GM23338 (cell line): Measurements from ENCODE around the gene CHCHD3. TPM values are rescaled to one million over a fixed set of nuclear protein-coding genes. Genes with fewer than 3 reads are reported as not detected.

Source experiments
- ATAC-seq: fragments of 200-7000 bp; cut with Tn5 transposase; 3 replicates; pipeline ENCODE4 v1.9.1; 2020
- DNase-seq: peaks from one replicate; pipeline ENCODE4 v3.0.0-alpha.2; 2015; ENCODE audit warnings: low spot score
- H2AFZ ChIP-seq: fragments of 200-600 bp; sonication (generic); 2 replicates; pipeline ENCODE4 v1.8.0; 2016; ENCODE audit warnings: antibody characterized with exemption, mild to moderate bottlenecking, moderate library complexity
- H3F3A ChIP-seq: fragments of 200-600 bp; sonication (generic); replicated peaks from 2 replicates; pipeline ENCODE4 v1.8.0; 2017; ENCODE audit warnings: antibody characterized with exemption, mixed run types, low read depth
- H3K27ac ChIP-seq: fragments of 200-600 bp; sonication (generic); 2 replicates; pipeline ENCODE4 v1.6.1; 2016; ENCODE audit warnings: low read depth
- H3K27me3 ChIP-seq: fragments of 200-600 bp; sonication (generic); 2 replicates; pipeline ENCODE4 v1.8.0; 2016; ENCODE audit warnings: mild to moderate bottlenecking, mixed run types, moderate library complexity; ENCODE audit not compliant: insufficient read depth
- H3K36me3 ChIP-seq: fragments of 200-600 bp; sonication (generic); 2 replicates; pipeline ENCODE4 v1.8.0; 2016; ENCODE audit warnings: mild to moderate bottlenecking; ENCODE audit not compliant: insufficient read depth
- H3K4me1 ChIP-seq: fragments of 200-600 bp; sonication (generic); 2 replicates; pipeline ENCODE4 v1.8.0; 2016; ENCODE audit warnings: mild to moderate bottlenecking, moderate library complexity; ENCODE audit not compliant: insufficient read depth
- H3K4me2 ChIP-seq: fragments of 200-600 bp; sonication (generic); 2 replicates; pipeline ENCODE4 v1.7.1; 2017; ENCODE audit warnings: mixed run types
- H3K4me3 ChIP-seq: fragments of 200-600 bp; sonication (generic); 2 replicates; pipeline ENCODE4 v1.6.1; 2016; ENCODE audit warnings: mixed run types
- H3K79me2 ChIP-seq: fragments of 200-600 bp; sonication (generic); replicated peaks from 2 replicates; pipeline ENCODE4 v1.8.0; 2017; ENCODE audit warnings: mild to moderate bottlenecking; ENCODE audit not compliant: insufficient read depth
- H3K9me2 ChIP-seq: fragments of 200-600 bp; sonication (generic); 2 replicates; pipeline ENCODE4 v1.8.0; 2017; ENCODE audit not compliant: insufficient read depth
- H4K20me1 ChIP-seq: fragments of 200-600 bp; sonication (generic); replicated peaks from 2 replicates; pipeline ENCODE4 v1.8.0; 2017; ENCODE audit warnings: mild to moderate bottlenecking; ENCODE audit not compliant: insufficient read depth
- H3K27ac Mint-ChIP-seq: 2 replicates; pipeline ENCODE4 v1.8.0; 2020; ENCODE audit warnings: inconsistent platforms, mild to moderate bottlenecking, moderate library complexity, mixed read lengths
- H3K27me3 Mint-ChIP-seq: 3 replicates; pipeline ENCODE4 v1.8.0; 2022; ENCODE audit warnings: low read depth, mild to moderate bottlenecking, moderate library complexity, mixed read lengths, inconsistent platforms; ENCODE audit not compliant: insufficient read depth, poor library complexity
- H3K36me3 Mint-ChIP-seq: 3 replicates; pipeline ENCODE4 v1.8.0; 2021; ENCODE audit warnings: low read depth, mild to moderate bottlenecking, inconsistent platforms, moderate library complexity, mixed read lengths
- H3K4me1 Mint-ChIP-seq: 3 replicates; pipeline ENCODE4 v1.8.0; 2020; ENCODE audit warnings: mild to moderate bottlenecking, inconsistent platforms, mixed read lengths
- H3K4me3 Mint-ChIP-seq: 3 replicates; pipeline ENCODE4 v1.8.0; 2021; ENCODE audit warnings: moderate library complexity, mild to moderate bottlenecking, inconsistent platforms, mixed read lengths
- H3K9me3 Mint-ChIP-seq: 3 replicates; pipeline ENCODE4 v1.8.0; 2020; ENCODE audit warnings: moderate library complexity, mild to moderate bottlenecking, inconsistent platforms, mixed read lengths
- CREB1 ChIP-seq: fragments of 250-450 bp; sonication (Bioruptor Pico); IDR thresholded peaks from 2 replicates; pipeline ENCODE4 v1.5.0; 2020; ENCODE audit warnings: low read depth, mild to moderate bottlenecking, moderate library complexity
- EZH2 ChIP-seq: fragments of 200-600 bp; sonication (generic); IDR thresholded peaks from one replicate; pipeline ENCODE4 v1.8.0; 2017; ENCODE audit warnings: antibody characterized with exemption, mild to moderate bottlenecking, low read depth; ENCODE audit not compliant: unreplicated experiment
- EZH2phosphoT487 ChIP-seq: fragments of 200-600 bp; sonication (generic); IDR thresholded peaks from one replicate; pipeline ENCODE4 v1.8.1; 2018; ENCODE audit warnings: antibody characterized with exemption; ENCODE audit not compliant: unreplicated experiment
- JUNB ChIP-seq: IDR thresholded peaks from one replicate; pipeline ENCODE4 v1.6.1; 2016; ENCODE audit warnings: antibody characterized with exemption; ENCODE audit not compliant: unreplicated experiment
- NANOG ChIP-seq: IDR thresholded peaks from 2 replicates; pipeline ENCODE4 v1.6.1; 2016; ENCODE audit warnings: antibody characterized with exemption, borderline replicate concordance
- POLR2AphosphoS5 ChIP-seq: IDR thresholded peaks from 2 replicates; pipeline ENCODE4 v1.6.1; 2016; ENCODE audit warnings: antibody characterized with exemption, low read depth
- STAT1 ChIP-seq: IDR thresholded peaks from one replicate; pipeline ENCODE4 v1.6.1; 2016; ENCODE audit warnings: antibody characterized with exemption; ENCODE audit not compliant: unreplicated experiment
- ZNF114 ChIP-seq: fragments of 250-450 bp; sonication (Bioruptor Pico); IDR thresholded peaks from 2 replicates; pipeline ENCODE4 v1.5.0; 2020; ENCODE audit warnings: mild to moderate bottlenecking, moderate library complexity
- ZNF331 ChIP-seq: fragments of 250-450 bp; sonication (Bioruptor Pico); IDR thresholded peaks from 2 replicates; pipeline ENCODE4 v1.5.0; 2020; ENCODE audit warnings: low read depth, mild to moderate bottlenecking, moderate library complexity
- polyA plus RNA-seq: library from polyadenylated mRNA; unstranded; fragments of >200 nt; fragmentation: Nextera tagmentation; extraction: Ambion mirVana; gene quantifications from 2 replicates; pipeline ENCODE4 v1.2.1, GENCODE V29; 2016
- total RNA-seq: library from RNA; depleted of rRNA; stranded (reverse); fragments of >200 nt; shearing (Covaris generic); gene quantifications from 2 replicates; pipeline ENCODE4 v1.2.3, GENCODE V29; 2014
- TF ChIP-seq, protein P1 (sequence below): IDR thresholded peaks from one replicate; pipeline ENCODE4 v1.6.1; 2018; ENCODE audit warnings: antibody characterized with exemption; ENCODE audit not compliant: unreplicated experiment
- TF ChIP-seq, protein P2 (sequence below), 2 experiments: fragments of 200-600 bp in 1 of 2; sonication (generic) in 1 of 2; conservative IDR thresholded peaks; 2 replicates each; pipeline versions ENCODE4 v1.5.1 to v1.6.1; 2016 to 2017; ENCODE audit warnings: antibody characterized with exemption in 2 of 2, low read depth in 2 of 2, mild to moderate bottlenecking in 2 of 2, moderate library complexity in 1 of 2
- TF ChIP-seq, protein P3 (sequence below): IDR thresholded peaks from 2 replicates; pipeline ENCODE4 v1.6.1; 2016; ENCODE audit warnings: antibody characterized with exemption
- TF ChIP-seq, protein P4 (sequence below): fragments of 250-450 bp; sonication (Bioruptor Pico); IDR thresholded peaks from 2 replicates; pipeline ENCODE4 v1.5.0; 2020; ENCODE audit warnings: mild to moderate bottlenecking, moderate library complexity

Gene CHCHD3
- total and polyA plus RNA-seq, 2 experiments from 2014 or later, result 107 to 131 TPM

- Histone ChIP-seq H3K27ac (no peak overlapping the region), H3F3A (no peaks in the 10 kb centered on the region), H3K4me1 (peaks cover 48% of the 10 kb centered on the region), H3K79me2 (peaks cover 87% of the 10 kb centered on the region), H3K4me2 (no peak overlapping the region), H3K36me3 (no peaks in the 10 kb centered on the region), H3K4me3 (no peak overlapping the region), H4K20me1 (peaks cover 60% of the 10 kb centered on the region), H3K9me2 (no peaks in the 10 kb centered on the region), H2AFZ (no peak overlapping the region), H3K27me3 (no peaks in the 10 kb centered on the region)
- peaks cover 9% of the 10 kb centered on the region; the same call in 2 of the 3 replicates for H3K36me3 Mint-ChIP-seq
- no peaks in the 10 kb centered on the region for H3K9me3 Mint-ChIP-seq
- DNase-seq (no peak), ATAC-seq (no peak)
- peaks cover 59% of the 10 kb centered on the region for H3K4me1 Mint-ChIP-seq
- no peak overlapping the region for H3K27ac Mint-ChIP-seq
- H3K27me3 Mint-ChIP-seq, result peaks cover 3% of the 10 kb centered on the region
- no peak overlapping the region for H3K4me3 Mint-ChIP-seq
- no peak for TF ChIP-seq CREB1
- TF ChIP-seq STAT1, result no peak
- TF ChIP-seq JUNB, result no peak
- TF ChIP-seq ZNF331 (CRISPR knock-in tag), result no peak
- TF ChIP-seq, protein P1, sequence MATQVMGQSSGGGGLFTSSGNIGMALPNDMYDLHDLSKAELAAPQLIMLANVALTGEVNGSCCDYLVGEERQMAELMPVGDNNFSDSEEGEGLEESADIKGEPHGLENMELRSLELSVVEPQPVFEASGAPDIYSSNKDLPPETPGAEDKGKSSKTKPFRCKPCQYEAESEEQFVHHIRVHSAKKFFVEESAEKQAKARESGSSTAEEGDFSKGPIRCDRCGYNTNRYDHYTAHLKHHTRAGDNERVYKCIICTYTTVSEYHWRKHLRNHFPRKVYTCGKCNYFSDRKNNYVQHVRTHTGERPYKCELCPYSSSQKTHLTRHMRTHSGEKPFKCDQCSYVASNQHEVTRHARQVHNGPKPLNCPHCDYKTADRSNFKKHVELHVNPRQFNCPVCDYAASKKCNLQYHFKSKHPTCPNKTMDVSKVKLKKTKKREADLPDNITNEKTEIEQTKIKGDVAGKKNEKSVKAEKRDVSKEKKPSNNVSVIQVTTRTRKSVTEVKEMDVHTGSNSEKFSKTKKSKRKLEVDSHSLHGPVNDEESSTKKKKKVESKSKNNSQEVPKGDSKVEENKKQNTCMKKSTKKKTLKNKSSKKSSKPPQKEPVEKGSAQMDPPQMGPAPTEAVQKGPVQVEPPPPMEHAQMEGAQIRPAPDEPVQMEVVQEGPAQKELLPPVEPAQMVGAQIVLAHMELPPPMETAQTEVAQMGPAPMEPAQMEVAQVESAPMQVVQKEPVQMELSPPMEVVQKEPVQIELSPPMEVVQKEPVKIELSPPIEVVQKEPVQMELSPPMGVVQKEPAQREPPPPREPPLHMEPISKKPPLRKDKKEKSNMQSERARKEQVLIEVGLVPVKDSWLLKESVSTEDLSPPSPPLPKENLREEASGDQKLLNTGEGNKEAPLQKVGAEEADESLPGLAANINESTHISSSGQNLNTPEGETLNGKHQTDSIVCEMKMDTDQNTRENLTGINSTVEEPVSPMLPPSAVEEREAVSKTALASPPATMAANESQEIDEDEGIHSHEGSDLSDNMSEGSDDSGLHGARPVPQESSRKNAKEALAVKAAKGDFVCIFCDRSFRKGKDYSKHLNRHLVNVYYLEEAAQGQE, result no peak
- TF ChIP-seq EZH2, result no peak
- TF ChIP-seq, protein P2, sequence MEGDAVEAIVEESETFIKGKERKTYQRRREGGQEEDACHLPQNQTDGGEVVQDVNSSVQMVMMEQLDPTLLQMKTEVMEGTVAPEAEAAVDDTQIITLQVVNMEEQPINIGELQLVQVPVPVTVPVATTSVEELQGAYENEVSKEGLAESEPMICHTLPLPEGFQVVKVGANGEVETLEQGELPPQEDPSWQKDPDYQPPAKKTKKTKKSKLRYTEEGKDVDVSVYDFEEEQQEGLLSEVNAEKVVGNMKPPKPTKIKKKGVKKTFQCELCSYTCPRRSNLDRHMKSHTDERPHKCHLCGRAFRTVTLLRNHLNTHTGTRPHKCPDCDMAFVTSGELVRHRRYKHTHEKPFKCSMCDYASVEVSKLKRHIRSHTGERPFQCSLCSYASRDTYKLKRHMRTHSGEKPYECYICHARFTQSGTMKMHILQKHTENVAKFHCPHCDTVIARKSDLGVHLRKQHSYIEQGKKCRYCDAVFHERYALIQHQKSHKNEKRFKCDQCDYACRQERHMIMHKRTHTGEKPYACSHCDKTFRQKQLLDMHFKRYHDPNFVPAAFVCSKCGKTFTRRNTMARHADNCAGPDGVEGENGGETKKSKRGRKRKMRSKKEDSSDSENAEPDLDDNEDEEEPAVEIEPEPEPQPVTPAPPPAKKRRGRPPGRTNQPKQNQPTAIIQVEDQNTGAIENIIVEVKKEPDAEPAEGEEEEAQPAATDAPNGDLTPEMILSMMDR (conservative IDR thresholded peaks at IDR 0.05; ENCODE audit: low read depth in 2 of 2), result no peak
- no peak for TF ChIP-seq NANOG
- TF ChIP-seq, protein P3, sequence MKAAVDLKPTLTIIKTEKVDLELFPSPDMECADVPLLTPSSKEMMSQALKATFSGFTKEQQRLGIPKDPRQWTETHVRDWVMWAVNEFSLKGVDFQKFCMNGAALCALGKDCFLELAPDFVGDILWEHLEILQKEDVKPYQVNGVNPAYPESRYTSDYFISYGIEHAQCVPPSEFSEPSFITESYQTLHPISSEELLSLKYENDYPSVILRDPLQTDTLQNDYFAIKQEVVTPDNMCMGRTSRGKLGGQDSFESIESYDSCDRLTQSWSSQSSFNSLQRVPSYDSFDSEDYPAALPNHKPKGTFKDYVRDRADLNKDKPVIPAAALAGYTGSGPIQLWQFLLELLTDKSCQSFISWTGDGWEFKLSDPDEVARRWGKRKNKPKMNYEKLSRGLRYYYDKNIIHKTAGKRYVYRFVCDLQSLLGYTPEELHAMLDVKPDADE, result no peak
- no peak for TF ChIP-seq ZNF114 (CRISPR knock-in tag)
- no peak for TF ChIP-seq EZH2phosphoT487
- TF ChIP-seq, protein P4, sequence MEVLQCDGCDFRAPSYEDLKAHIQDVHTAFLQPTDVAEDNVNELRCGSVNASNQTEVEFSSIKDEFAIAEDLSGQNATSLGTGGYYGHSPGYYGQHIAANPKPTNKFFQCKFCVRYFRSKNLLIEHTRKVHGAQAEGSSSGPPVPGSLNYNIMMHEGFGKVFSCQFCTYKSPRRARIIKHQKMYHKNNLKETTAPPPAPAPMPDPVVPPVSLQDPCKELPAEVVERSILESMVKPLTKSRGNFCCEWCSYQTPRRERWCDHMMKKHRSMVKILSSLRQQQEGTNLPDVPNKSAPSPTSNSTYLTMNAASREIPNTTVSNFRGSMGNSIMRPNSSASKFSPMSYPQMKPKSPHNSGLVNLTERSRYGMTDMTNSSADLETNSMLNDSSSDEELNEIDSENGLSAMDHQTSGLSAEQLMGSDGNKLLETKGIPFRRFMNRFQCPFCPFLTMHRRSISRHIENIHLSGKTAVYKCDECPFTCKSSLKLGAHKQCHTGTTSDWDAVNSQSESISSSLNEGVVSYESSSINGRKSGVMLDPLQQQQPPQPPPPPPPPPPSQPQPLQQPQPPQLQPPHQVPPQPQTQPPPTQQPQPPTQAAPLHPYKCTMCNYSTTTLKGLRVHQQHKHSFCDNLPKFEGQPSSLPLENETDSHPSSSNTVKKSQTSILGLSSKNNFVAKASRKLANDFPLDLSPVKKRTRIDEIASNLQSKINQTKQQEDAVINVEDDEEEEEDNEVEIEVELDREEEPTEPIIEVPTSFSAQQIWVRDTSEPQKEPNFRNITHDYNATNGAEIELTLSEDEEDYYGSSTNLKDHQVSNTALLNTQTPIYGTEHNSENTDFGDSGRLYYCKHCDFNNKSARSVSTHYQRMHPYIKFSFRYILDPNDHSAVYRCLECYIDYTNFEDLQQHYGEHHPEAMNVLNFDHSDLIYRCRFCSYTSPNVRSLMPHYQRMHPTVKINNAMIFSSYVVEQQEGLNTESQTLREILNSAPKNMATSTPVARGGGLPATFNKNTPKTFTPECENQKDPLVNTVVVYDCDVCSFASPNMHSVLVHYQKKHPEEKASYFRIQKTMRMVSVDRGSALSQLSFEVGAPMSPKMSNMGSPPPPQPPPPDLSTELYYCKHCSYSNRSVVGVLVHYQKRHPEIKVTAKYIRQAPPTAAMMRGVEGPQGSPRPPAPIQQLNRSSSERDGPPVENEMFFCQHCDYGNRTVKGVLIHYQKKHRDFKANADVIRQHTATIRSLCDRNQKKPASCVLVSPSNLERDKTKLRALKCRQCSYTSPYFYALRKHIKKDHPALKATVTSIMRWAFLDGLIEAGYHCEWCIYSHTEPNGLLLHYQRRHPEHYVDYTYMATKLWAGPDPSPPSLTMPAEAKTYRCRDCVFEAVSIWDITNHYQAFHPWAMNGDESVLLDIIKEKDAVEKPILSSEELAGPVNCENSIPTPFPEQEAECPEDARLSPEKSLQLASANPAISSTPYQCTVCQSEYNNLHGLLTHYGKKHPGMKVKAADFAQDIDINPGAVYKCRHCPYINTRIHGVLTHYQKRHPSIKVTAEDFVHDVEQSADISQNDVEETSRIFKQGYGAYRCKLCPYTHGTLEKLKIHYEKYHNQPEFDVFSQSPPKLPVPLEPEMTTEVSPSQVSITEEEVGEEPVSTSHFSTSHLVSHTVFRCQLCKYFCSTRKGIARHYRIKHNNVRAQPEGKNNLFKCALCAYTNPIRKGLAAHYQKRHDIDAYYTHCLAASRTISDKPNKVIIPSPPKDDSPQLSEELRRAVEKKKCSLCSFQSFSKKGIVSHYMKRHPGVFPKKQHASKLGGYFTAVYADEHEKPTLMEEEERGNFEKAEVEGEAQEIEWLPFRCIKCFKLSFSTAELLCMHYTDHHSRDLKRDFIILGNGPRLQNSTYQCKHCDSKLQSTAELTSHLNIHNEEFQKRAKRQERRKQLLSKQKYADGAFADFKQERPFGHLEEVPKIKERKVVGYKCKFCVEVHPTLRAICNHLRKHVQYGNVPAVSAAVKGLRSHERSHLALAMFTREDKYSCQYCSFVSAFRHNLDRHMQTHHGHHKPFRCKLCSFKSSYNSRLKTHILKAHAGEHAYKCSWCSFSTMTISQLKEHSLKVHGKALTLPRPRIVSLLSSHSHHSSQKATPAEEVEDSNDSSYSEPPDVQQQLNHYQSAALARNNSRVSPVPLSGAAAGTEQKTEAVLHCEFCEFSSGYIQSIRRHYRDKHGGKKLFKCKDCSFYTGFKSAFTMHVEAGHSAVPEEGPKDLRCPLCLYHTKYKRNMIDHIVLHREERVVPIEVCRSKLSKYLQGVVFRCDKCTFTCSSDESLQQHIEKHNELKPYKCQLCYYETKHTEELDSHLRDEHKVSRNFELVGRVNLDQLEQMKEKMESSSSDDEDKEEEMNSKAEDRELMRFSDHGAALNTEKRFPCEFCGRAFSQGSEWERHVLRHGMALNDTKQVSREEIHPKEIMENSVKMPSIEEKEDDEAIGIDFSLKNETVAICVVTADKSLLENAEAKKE (CRISPR knock-in tag), result no peak
- no peak for TF ChIP-seq POLR2AphosphoS5
Measured at GRCh38 chr7:133050200-133050995, 31.5 kb downstream of the CHCHD3 start.
